ENCODE data around the gene BDKRB2. TPM values are rescaled to one million over a fixed set of nuclear protein-coding genes. Genes with fewer than 3 reads are reported as not detected.

The BDKRB2 gene
- total RNA-seq, 1 donor from 2014 or later: 0.49 TPM

DNA sequence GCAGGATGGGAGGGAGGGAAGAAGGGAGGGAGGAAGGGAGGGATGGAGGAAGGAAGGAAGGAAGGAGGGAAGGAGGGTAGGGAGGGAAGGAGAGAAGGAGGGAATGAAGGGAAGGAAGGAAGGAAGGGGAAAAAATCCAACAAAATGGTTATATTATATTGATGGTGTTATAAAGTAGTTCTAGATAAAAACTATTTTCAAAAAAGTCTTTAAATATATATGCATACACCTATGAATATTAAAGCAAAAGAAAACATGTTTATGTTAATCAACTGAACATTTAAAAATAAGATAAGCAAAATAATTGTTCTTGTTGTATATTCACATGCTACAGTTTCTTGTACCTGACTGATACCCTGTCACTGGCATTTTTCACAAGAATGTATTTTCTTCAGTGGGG is 53.3 kb downstream of the BDKRB2 start:
- peaks cover 15% of the 10 kb centered on the region for H3K9me3 ChIP-seq (replicated peaks)
- no peak overlapping the region for H3K27ac ChIP-seq (replicated peaks)

DNA sequence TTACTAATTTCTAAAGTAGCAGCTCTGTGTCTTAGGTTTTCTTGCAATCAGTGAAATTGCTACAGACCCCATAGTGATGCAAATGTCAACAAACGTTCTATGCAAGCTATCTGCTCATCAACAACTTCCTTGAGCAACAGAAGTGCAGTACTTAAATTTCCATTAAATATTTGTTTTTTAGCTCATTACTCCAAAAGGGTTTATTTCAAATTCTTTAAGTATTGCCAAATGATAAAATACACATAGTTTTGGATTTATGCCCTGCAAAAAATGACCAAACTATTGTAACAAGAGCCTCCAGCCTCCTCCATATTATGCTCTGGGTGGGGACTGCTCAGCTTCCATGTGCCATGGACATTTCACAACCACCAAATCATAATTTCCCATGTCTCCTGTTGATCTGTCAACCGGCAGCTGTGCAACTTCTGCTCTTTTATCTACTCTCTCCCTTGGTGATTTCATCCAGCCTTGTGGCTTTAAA is 55.7 kb downstream of the BDKRB2 start:
- no peaks in the 10 kb centered on the region for H3K36me3 ChIP-seq
- intact Hi-C loops (cut with micrococcal nuclease): no loop called here
- no peak for DNase-seq
- peaks cover 15% of the 10 kb centered on the region for H3K9me3 ChIP-seq (replicated peaks)
- H3K4me1 ChIP-seq: no peaks in the 10 kb centered on the region
- no peak overlapping the region for H3K27ac ChIP-seq (replicated peaks)
- H3K27me3 ChIP-seq (ENCODE audit: low read depth): peaks cover 41% of the 10 kb centered on the region
- TF ChIP-seq, protein P1, sequence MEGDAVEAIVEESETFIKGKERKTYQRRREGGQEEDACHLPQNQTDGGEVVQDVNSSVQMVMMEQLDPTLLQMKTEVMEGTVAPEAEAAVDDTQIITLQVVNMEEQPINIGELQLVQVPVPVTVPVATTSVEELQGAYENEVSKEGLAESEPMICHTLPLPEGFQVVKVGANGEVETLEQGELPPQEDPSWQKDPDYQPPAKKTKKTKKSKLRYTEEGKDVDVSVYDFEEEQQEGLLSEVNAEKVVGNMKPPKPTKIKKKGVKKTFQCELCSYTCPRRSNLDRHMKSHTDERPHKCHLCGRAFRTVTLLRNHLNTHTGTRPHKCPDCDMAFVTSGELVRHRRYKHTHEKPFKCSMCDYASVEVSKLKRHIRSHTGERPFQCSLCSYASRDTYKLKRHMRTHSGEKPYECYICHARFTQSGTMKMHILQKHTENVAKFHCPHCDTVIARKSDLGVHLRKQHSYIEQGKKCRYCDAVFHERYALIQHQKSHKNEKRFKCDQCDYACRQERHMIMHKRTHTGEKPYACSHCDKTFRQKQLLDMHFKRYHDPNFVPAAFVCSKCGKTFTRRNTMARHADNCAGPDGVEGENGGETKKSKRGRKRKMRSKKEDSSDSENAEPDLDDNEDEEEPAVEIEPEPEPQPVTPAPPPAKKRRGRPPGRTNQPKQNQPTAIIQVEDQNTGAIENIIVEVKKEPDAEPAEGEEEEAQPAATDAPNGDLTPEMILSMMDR (IDR thresholded peaks at IDR 0.05; ENCODE audit: borderline replicate concordance): no peak
- no peak overlapping the region for H3K4me3 ChIP-seq

More for the DNA sequence above, 53.3 kb downstream of the BDKRB2 start:
- no peaks in the 10 kb centered on the region for H3K36me3 ChIP-seq
- TF ChIP-seq, protein P1 (IDR thresholded peaks at IDR 0.05; ENCODE audit: borderline replicate concordance): no peak
- H3K4me3 ChIP-seq: no peak overlapping the region
- no peak for DNase-seq
- H3K27me3 ChIP-seq (ENCODE audit: low read depth): peaks cover 66% of the 10 kb centered on the region
- H3K4me1 ChIP-seq: no peaks in the 10 kb centered on the region
- intact Hi-C loops (cut with micrococcal nuclease): no loop called here

DNA sequence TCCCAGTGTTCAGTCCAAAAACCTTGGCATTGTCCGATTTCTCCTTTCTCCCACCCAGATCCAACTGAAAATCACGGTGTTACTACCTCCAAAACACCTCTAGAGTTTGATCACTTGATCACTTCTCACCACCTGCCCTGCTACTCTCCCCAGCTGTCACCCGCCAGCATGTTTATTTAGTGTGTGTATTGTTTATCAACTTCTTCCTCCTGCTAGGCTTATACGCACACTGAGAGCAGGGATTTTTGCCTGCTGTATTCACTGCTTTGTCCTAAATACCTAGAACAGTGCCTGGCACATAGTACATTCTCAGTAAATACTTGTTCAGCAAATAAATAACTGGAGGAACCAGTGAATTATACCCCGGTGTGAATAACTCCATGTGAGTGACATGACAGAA is 56.4 kb downstream of the BDKRB2 start:
- Histone ChIP-seq H3K27ac (replicated peaks) (no peak overlapping the region), H3K36me3 (no peaks in the 10 kb centered on the region), H3K27me3 (ENCODE audit: low read depth) (peaks cover 40% of the 10 kb centered on the region), H3K4me3 (no peak overlapping the region), H3K9me3 (replicated peaks) (peaks cover 15% of the 10 kb centered on the region), H3K4me1 (no peaks in the 10 kb centered on the region)
- TF ChIP-seq, protein P1 (IDR thresholded peaks at IDR 0.05; ENCODE audit: borderline replicate concordance): no peak
- DNase-seq: no peak
- intact Hi-C loops (cut with micrococcal nuclease): no loop called here

DNA sequence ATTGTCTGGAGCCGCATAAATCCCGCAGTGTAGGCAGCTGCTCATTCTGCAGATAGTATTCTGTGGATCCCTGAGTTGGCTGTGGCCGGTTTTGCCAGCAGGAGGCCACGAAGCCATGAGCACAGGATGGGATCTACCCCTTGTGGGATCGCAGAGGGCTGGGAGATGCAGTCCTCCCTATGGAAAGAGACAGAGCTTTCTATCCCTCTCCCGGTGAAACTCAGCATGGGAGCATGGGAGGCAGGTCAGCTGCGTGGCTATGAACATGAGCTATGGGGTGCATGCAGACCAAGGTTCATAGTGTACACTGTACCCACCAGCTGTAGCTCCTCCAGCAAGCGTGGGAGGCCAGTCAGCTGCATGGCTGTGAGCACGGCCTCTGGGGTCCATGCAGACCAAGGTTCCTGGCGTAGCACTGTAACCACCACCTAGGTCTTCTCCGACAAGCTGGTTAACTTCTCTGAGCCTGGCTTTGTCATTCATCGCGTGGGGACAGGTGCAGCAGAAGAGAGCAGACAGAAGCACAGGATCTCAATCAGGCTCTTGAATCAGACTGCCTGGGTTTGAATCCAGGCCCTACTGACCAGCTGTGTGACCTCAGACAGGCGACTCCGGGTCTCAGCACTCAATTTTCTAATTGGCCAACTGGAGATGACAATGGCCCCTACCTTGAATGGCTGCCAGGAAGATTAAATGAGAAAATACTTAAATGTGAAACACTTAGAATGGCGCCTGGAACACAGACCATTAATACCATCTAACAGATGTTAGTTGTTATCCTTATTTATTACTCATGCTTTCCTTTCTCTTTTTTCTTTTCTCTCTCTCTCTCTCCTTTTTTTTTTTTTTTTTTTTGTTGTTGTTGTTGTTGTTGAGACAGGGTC is 57.4 kb downstream of the BDKRB2 start:
- intact Hi-C loops (cut with micrococcal nuclease): no loop called here
- H3K4me1 ChIP-seq: no peaks in the 10 kb centered on the region
- no peaks in the 10 kb centered on the region for H3K36me3 ChIP-seq
- no peak for DNase-seq
- H3K4me3 ChIP-seq: no peak overlapping the region
- no peak overlapping the region for H3K27ac ChIP-seq (replicated peaks)
- peaks cover 37% of the 10 kb centered on the region for H3K27me3 ChIP-seq (ENCODE audit: low read depth)
- peaks cover 15% of the 10 kb centered on the region for H3K9me3 ChIP-seq (replicated peaks)
- TF ChIP-seq, protein P1 (IDR thresholded peaks at IDR 0.05; ENCODE audit: borderline replicate concordance): no peak

DNA sequence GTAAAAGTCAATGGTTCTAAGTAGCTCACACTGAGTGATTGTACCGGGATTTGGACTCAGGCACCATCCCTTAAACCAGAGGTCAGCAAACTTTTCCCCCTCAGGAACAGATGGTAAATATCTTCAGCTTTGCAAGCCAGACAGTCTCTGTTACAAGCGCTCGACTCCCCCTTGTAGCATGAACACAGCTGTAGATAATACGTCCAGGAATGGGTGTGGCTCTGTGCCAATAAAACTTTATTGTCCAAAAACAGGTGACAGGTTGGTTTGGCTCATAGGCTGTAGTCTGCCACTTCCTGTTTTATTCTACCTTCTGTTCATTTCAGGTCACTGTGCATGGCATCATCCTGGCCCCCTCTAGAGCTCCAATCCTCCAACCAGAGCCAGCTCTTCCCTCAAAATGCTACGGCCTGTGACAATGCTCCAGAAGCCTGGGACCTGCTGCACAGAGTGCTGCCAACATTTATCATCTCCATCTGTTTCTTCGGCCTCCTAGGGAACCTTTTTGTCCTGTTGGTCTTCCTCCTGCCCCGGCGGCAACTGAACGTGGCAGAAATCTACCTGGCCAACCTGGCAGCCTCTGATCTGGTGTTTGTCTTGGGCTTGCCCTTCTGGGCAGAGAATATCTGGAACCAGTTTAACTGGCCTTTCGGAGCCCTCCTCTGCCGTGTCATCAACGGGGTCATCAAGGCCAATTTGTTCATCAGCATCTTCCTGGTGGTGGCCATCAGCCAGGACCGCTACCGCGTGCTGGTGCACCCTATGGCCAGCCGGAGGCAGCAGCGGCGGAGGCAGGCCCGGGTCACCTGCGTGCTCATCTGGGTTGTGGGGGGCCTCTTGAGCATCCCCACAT is 58.9 kb downstream of the BDKRB2 start:
- Histone ChIP-seq H3K4me3 (no peak overlapping the region), H3K36me3 (no peaks in the 10 kb centered on the region), H3K4me1 (no peaks in the 10 kb centered on the region), H3K27ac (replicated peaks) (no peak overlapping the region), H3K9me3 (replicated peaks) (peaks cover 15% of the 10 kb centered on the region), H3K27me3 (ENCODE audit: low read depth) (peaks cover 37% of the 10 kb centered on the region)
- no peak for DNase-seq
- TF ChIP-seq, protein P1 (IDR thresholded peaks at IDR 0.05; ENCODE audit: borderline replicate concordance): no peak
- intact Hi-C loops (cut with micrococcal nuclease): no loop called here

Measured in left ventricle myocardium inferior (tissue), 1 donor.